GM23338 (cell line): ENCODE measurements around the gene DNAJC27. TPM values are rescaled to one million over a fixed set of nuclear protein-coding genes. Genes with fewer than 3 reads are reported as not detected.

Source experiments
- ATAC-seq: fragments of 200-7000 bp; cut with Tn5 transposase; 3 replicates; pipeline ENCODE4 v1.9.1; 2020
- DNase-seq: peaks from one replicate; pipeline ENCODE4 v3.0.0-alpha.2; 2015; ENCODE audit warnings: low spot score
- H2AFZ ChIP-seq: fragments of 200-600 bp; sonication (generic); 2 replicates; pipeline ENCODE4 v1.8.0; 2016; ENCODE audit warnings: antibody characterized with exemption, mild to moderate bottlenecking, moderate library complexity
- H3F3A ChIP-seq: fragments of 200-600 bp; sonication (generic); replicated peaks from 2 replicates; pipeline ENCODE4 v1.8.0; 2017; ENCODE audit warnings: antibody characterized with exemption, mixed run types, low read depth
- H3K27ac ChIP-seq: fragments of 200-600 bp; sonication (generic); 2 replicates; pipeline ENCODE4 v1.6.1; 2016; ENCODE audit warnings: low read depth
- H3K27me3 ChIP-seq: fragments of 200-600 bp; sonication (generic); 2 replicates; pipeline ENCODE4 v1.8.0; 2016; ENCODE audit warnings: mild to moderate bottlenecking, mixed run types, moderate library complexity; ENCODE audit not compliant: insufficient read depth
- H3K36me3 ChIP-seq: fragments of 200-600 bp; sonication (generic); 2 replicates; pipeline ENCODE4 v1.8.0; 2016; ENCODE audit warnings: mild to moderate bottlenecking; ENCODE audit not compliant: insufficient read depth
- H3K4me1 ChIP-seq: fragments of 200-600 bp; sonication (generic); 2 replicates; pipeline ENCODE4 v1.8.0; 2016; ENCODE audit warnings: mild to moderate bottlenecking, moderate library complexity; ENCODE audit not compliant: insufficient read depth
- H3K4me2 ChIP-seq: fragments of 200-600 bp; sonication (generic); 2 replicates; pipeline ENCODE4 v1.7.1; 2017; ENCODE audit warnings: mixed run types
- H3K4me3 ChIP-seq: fragments of 200-600 bp; sonication (generic); 2 replicates; pipeline ENCODE4 v1.6.1; 2016; ENCODE audit warnings: mixed run types
- H3K79me2 ChIP-seq: fragments of 200-600 bp; sonication (generic); replicated peaks from 2 replicates; pipeline ENCODE4 v1.8.0; 2017; ENCODE audit warnings: mild to moderate bottlenecking; ENCODE audit not compliant: insufficient read depth
- H3K9me2 ChIP-seq: fragments of 200-600 bp; sonication (generic); 2 replicates; pipeline ENCODE4 v1.8.0; 2017; ENCODE audit not compliant: insufficient read depth
- H4K20me1 ChIP-seq: fragments of 200-600 bp; sonication (generic); replicated peaks from 2 replicates; pipeline ENCODE4 v1.8.0; 2017; ENCODE audit warnings: mild to moderate bottlenecking; ENCODE audit not compliant: insufficient read depth
- H3K27ac Mint-ChIP-seq: 2 replicates; pipeline ENCODE4 v1.8.0; 2020; ENCODE audit warnings: inconsistent platforms, mild to moderate bottlenecking, moderate library complexity, mixed read lengths
- H3K27me3 Mint-ChIP-seq: 3 replicates; pipeline ENCODE4 v1.8.0; 2022; ENCODE audit warnings: low read depth, mild to moderate bottlenecking, moderate library complexity, mixed read lengths, inconsistent platforms; ENCODE audit not compliant: insufficient read depth, poor library complexity
- H3K36me3 Mint-ChIP-seq: 3 replicates; pipeline ENCODE4 v1.8.0; 2021; ENCODE audit warnings: low read depth, mild to moderate bottlenecking, inconsistent platforms, moderate library complexity, mixed read lengths
- H3K4me1 Mint-ChIP-seq: 3 replicates; pipeline ENCODE4 v1.8.0; 2020; ENCODE audit warnings: mild to moderate bottlenecking, inconsistent platforms, mixed read lengths
- H3K4me3 Mint-ChIP-seq: 3 replicates; pipeline ENCODE4 v1.8.0; 2021; ENCODE audit warnings: moderate library complexity, mild to moderate bottlenecking, inconsistent platforms, mixed read lengths
- H3K9me3 Mint-ChIP-seq: 3 replicates; pipeline ENCODE4 v1.8.0; 2020; ENCODE audit warnings: moderate library complexity, mild to moderate bottlenecking, inconsistent platforms, mixed read lengths
- EZH2 ChIP-seq: fragments of 200-600 bp; sonication (generic); IDR thresholded peaks from one replicate; pipeline ENCODE4 v1.8.0; 2017; ENCODE audit warnings: antibody characterized with exemption, mild to moderate bottlenecking, low read depth; ENCODE audit not compliant: unreplicated experiment
- EZH2phosphoT487 ChIP-seq: fragments of 200-600 bp; sonication (generic); IDR thresholded peaks from one replicate; pipeline ENCODE4 v1.8.1; 2018; ENCODE audit warnings: antibody characterized with exemption; ENCODE audit not compliant: unreplicated experiment
- JUNB ChIP-seq: IDR thresholded peaks from one replicate; pipeline ENCODE4 v1.6.1; 2016; ENCODE audit warnings: antibody characterized with exemption; ENCODE audit not compliant: unreplicated experiment
- NANOG ChIP-seq: IDR thresholded peaks from 2 replicates; pipeline ENCODE4 v1.6.1; 2016; ENCODE audit warnings: antibody characterized with exemption, borderline replicate concordance
- REST ChIP-seq: IDR thresholded peaks from one replicate; pipeline ENCODE4 v1.6.1; 2018; ENCODE audit warnings: antibody characterized with exemption; ENCODE audit not compliant: unreplicated experiment
- ZNF114 ChIP-seq: fragments of 250-450 bp; sonication (Bioruptor Pico); IDR thresholded peaks from 2 replicates; pipeline ENCODE4 v1.5.0; 2020; ENCODE audit warnings: mild to moderate bottlenecking, moderate library complexity
- ZNF462 ChIP-seq: fragments of 250-450 bp; sonication (Bioruptor Pico); IDR thresholded peaks from 2 replicates; pipeline ENCODE4 v1.5.0; 2020; ENCODE audit warnings: mild to moderate bottlenecking, moderate library complexity
- polyA plus RNA-seq: library from polyadenylated mRNA; unstranded; fragments of >200 nt; fragmentation: Nextera tagmentation; extraction: Ambion mirVana; gene quantifications from 2 replicates; pipeline ENCODE4 v1.2.1, GENCODE V29; 2016
- total RNA-seq: library from RNA; depleted of rRNA; stranded (reverse); fragments of >200 nt; shearing (Covaris generic); gene quantifications from 2 replicates; pipeline ENCODE4 v1.2.3, GENCODE V29; 2014

Gene DNAJC27
- total and polyA plus RNA-seq, 2 experiments from 2014 or later, result 2.4 to 2.6 TPM

- TF ChIP-seq JUNB (no peak), NANOG (no peak), EZH2phosphoT487 (no peak), REST (no peak), ZNF114 (no peak), ZNF462 (CRISPR knock-in tag) (no peak), EZH2 (no peak)
- no peaks in the 10 kb centered on the region for H3K79me2 ChIP-seq
- no peak overlapping the region for H3K27ac ChIP-seq
- Mint-ChIP-seq H3K4me1 (no peaks in the 10 kb centered on the region; the same call in 2 of the 3 replicates), H3K36me3 (no peaks in the 10 kb centered on the region), H3K27me3 (no peaks in the 10 kb centered on the region), H3K27ac (no peak overlapping the region), H3K4me3 (no peak overlapping the region), H3K9me3 (no peaks in the 10 kb centered on the region; the same call in 2 of the 3 replicates)
- H3K36me3 ChIP-seq, result no peaks in the 10 kb centered on the region
- H3F3A ChIP-seq, result no peaks in the 10 kb centered on the region
- no peak for ATAC-seq
- no peaks in the 10 kb centered on the region for H4K20me1 ChIP-seq
- DNase-seq, result no peak
- H3K27me3 ChIP-seq, result no peaks in the 10 kb centered on the region
- H2AFZ ChIP-seq, result no peak overlapping the region
- no peaks in the 10 kb centered on the region; the same call in 1 of the 2 replicates for H3K4me1 ChIP-seq
- no peaks in the 10 kb centered on the region; the same call in 1 of the 2 replicates for H3K9me2 ChIP-seq
- H3K4me2 ChIP-seq, result no peak overlapping the region
- H3K4me3 ChIP-seq, result no peak overlapping the region
Observed at GRCh38 chr2:24986372-24986771, 14.6 kb upstream of the DNAJC27 start.
